Measurements from ENCODE around the gene ZBTB1. TPM values are rescaled to one million over a fixed set of nuclear protein-coding genes. Genes with fewer than 3 reads are reported as not detected.

ZBTB1 gene
- 52.8 and 83.8 TPM in 2 replicates for total RNA-seq

- no peak for TF ChIP-seq CTCF (IDR thresholded peaks at IDR 0.05; ENCODE audit: insufficient read depth, low read depth, low read length)
- H3K4me3 ChIP-seq (ENCODE audit: low read depth, low read length): peak within 1 kb of the TSS; percentile 95
- DNase-seq (ENCODE audit: low read depth): peak; percentile 91
Measured at GRCh38 chr14:64504310-64504896, at the start of gene ZBTB1. Gene ZBTB1 (plus strand): TSS chr14:64504770. CDS start chr14:64521505, 16,735 bp downstream.

GRCh38 chr14:64459405-64460136 is 45.0 kb upstream of the ZBTB1 start:
- DNase-seq (ENCODE audit: low read depth): no peak
- no peak overlapping the region for H3K4me3 ChIP-seq (ENCODE audit: low read depth, low read length)
- TF ChIP-seq CTCF (IDR thresholded peaks at IDR 0.05; ENCODE audit: insufficient read depth, low read depth, low read length): no peak

- DNase-seq (ENCODE audit: low read depth): no peak
- no peak for TF ChIP-seq CTCF (IDR thresholded peaks at IDR 0.05; ENCODE audit: insufficient read depth, low read depth, low read length)
Measured at GRCh38 chr14:64461221-64461620, 43.3 kb upstream of the ZBTB1 start.

GRCh38 chr14:64463195-64463594 is 41.4 kb upstream of the ZBTB1 start:
- no peak overlapping the region for H3K4me3 ChIP-seq (ENCODE audit: low read depth, low read length)
- no peak for DNase-seq (ENCODE audit: low read depth)
- TF ChIP-seq CTCF (IDR thresholded peaks at IDR 0.05; ENCODE audit: insufficient read depth, low read depth, low read length): no peak

More at GRCh38 chr14:64461221-64461620, 43.3 kb upstream of the ZBTB1 start:
- no peak overlapping the region for H3K4me3 ChIP-seq (ENCODE audit: low read depth, low read length)

GRCh38 chr14:64463873-64464272 is 40.7 kb upstream of the ZBTB1 start:
- no peak overlapping the region for H3K4me3 ChIP-seq (ENCODE audit: low read depth, low read length)
- DNase-seq (ENCODE audit: low read depth): no peak
- TF ChIP-seq CTCF (IDR thresholded peaks at IDR 0.05; ENCODE audit: insufficient read depth, low read depth, low read length): no peak

- TF ChIP-seq CTCF (IDR thresholded peaks at IDR 0.05; ENCODE audit: insufficient read depth, low read depth, low read length): no peak
Measured at GRCh38 chr14:64464651-64465050, 39.9 kb upstream of the ZBTB1 start.

More at GRCh38 chr14:64464651-64465050, 39.9 kb upstream of the ZBTB1 start:
- DNase-seq (ENCODE audit: low read depth): no peak
- H3K4me3 ChIP-seq (ENCODE audit: low read depth, low read length): peak overlapping the region; percentile 84

Measured in fibroblast of villous mesenchyme (primary cell).